Measurements from ENCODE around the gene NANP.

GRCh38 chr20:25563876-25564275, 59.9 kb downstream of the NANP start:
- TF ChIP-seq CTCF (IDR thresholded peaks at IDR 0.05; ENCODE audit: low read depth, low read length): no peak
- TF ChIP-seq EZH2phosphoT487 (IDR thresholded peaks at IDR 0.05; ENCODE audit: low read depth): no peak

All from OCI-LY3 (cell line).